ENCODE results near the gene MACF1. TPM values are rescaled to one million over a fixed set of nuclear protein-coding genes. Genes with fewer than 3 reads are reported as not detected.

The MACF1 gene
- polyA plus RNA-seq, 1 of the 3 experiments (the other 2 are of a cell fraction), result 37.6 TPM

- no peak for TF ChIP-seq POLR2AphosphoS5 (IDR thresholded peaks at IDR 0.05; ENCODE audit: low read depth, low read length)
- no peak for TF ChIP-seq MAX (IDR thresholded peaks at IDR 0.05; ENCODE audit: low read depth)
- no peak for TF ChIP-seq CHD2 (IDR thresholded peaks at IDR 0.05; ENCODE audit: low read length, partially characterized antibody)
- no peak for TF ChIP-seq FOXM1 (IDR thresholded peaks at IDR 0.05; ENCODE audit: low read depth)
- no peak for TF ChIP-seq YY1 (IDR thresholded peaks at IDR 0.05; ENCODE audit: low read depth)
- Histone ChIP-seq H2AFZ (ENCODE audit: low read depth) (no peak overlapping the region), H3K9ac (no peak overlapping the region), H3K9me3 (no peaks in the 10 kb centered on the region), H3K27me3 (ENCODE audit: insufficient read depth) (no peaks in the 10 kb centered on the region), H3K27ac (ENCODE audit: low read depth in 2 of 2, low read length in 1 of 2) (peak overlapping the region in 1 of 2 experiments; percentile 93; a peak in 1 of 4 replicates), H3K79me2 (ENCODE audit: insufficient read depth) (peaks cover 85% of the 10 kb centered on the region), H3K4me1 (ENCODE audit: control insufficient read depth in 1 of 2, insufficient read depth in 2 of 2, low read depth in 1 of 2, low read length in 1 of 2) (peaks cover 15 to 69% of the 10 kb centered on the region in 2 experiments), H3K36me3 (replicated peaks in 1 of 2; ENCODE audit: control insufficient read depth in 1 of 2, insufficient read depth in 2 of 2, low read length in 1 of 2) (no peaks in the 10 kb centered on the region), H3K4me2 (no peak overlapping the region), H3K4me3 (ENCODE audit: low read depth in 2 of 2, low read length in 1 of 2) (no peak overlapping the region), H3K9me2 (no peaks in the 10 kb centered on the region), H4K20me1 (ENCODE audit: insufficient read depth) (no peaks in the 10 kb centered on the region), H3F3A (replicated peaks; ENCODE audit: insufficient read depth) (peaks cover 69% of the 10 kb centered on the region)
- CTCF ChIA-PET, result interaction anchor here (0.6 to 10.2 kb wide), 5 partner anchors 18 to 96 kb away, joined by 3 to 188 read pairs (median 9); no protein-coding TSS in a partner anchor
- POLR2A ChIA-PET, result interaction anchor here (0.5 kb wide), 1 partner anchor 1238 kb away, joined by 3 read pairs; no protein-coding TSS in a partner anchor
- no peak for DNase-seq
- 82% methylated on average over 3 of the region's 3 CpGs for WGBS (ENCODE audit: low lambda C conversion rate)
These were observed 17.0 kb upstream of the MACF1 start for GRCh38 chr1:39187275-39188046.

GRCh38 chr1:39189592-39190041 lies 14.9 kb upstream of the MACF1 start:
- no peak for DNase-seq
- 7% methylated on average over 1 of the region's 1 CpG for WGBS (ENCODE audit: low lambda C conversion rate)
- POLR2A ChIA-PET, result no interaction called here

More at GRCh38 chr1:39189592-39190041, 14.9 kb upstream of the MACF1 start:
- Histone ChIP-seq H2AFZ (ENCODE audit: low read depth) (no peak overlapping the region), H3K9ac (peak overlapping the region; percentile 77), H3K36me3 (replicated peaks in 1 of 2; ENCODE audit: control insufficient read depth in 1 of 2, insufficient read depth in 2 of 2, low read length in 1 of 2) (no peaks in the 10 kb centered on the region), H3K79me2 (ENCODE audit: insufficient read depth) (peaks cover 86% of the 10 kb centered on the region), H3K4me3 (ENCODE audit: low read depth in 2 of 2, low read length in 1 of 2) (no peak overlapping the region), H3K9me3 (no peaks in the 10 kb centered on the region), H3K4me1 (ENCODE audit: control insufficient read depth in 1 of 2, insufficient read depth in 2 of 2, low read depth in 1 of 2, low read length in 1 of 2) (peaks cover 5 to 68% of the 10 kb centered on the region in 2 experiments; a peak in 3 of 4 replicates), H3K27ac (ENCODE audit: low read depth in 2 of 2, low read length in 1 of 2) (peak overlapping the region; percentile 14 to 99; a peak in 3 of 4 replicates), H4K20me1 (ENCODE audit: insufficient read depth) (no peaks in the 10 kb centered on the region), H3K27me3 (ENCODE audit: insufficient read depth) (no peaks in the 10 kb centered on the region), H3K9me2 (no peaks in the 10 kb centered on the region), H3K4me2 (peak overlapping the region; percentile 21), H3F3A (replicated peaks; ENCODE audit: insufficient read depth) (peaks cover 65% of the 10 kb centered on the region)
- TF ChIP-seq GABPA (IDR thresholded peaks at IDR 0.05; ENCODE audit: low read depth) (0 out of 2 replicates have a peak, but pooled peaks have one; percentile 10), MXI1 (IDR thresholded peaks at IDR 0.05; ENCODE audit: low read depth, low read length) (no peak), EP300 (IDR thresholded peaks at IDR 0.05; ENCODE audit: borderline replicate concordance in 1 of 2, low read depth in 1 of 2, low read length in 1 of 2) (peak; percentile 18 to 61; a peak in 3 of 4 replicates), RFX5 (IDR thresholded peaks at IDR 0.05; ENCODE audit: low read length) (no peak), TCF12 (IDR thresholded peaks at IDR 0.05) (peak; percentile 83), PBX3 (IDR thresholded peaks at IDR 0.05) (peak; percentile 36; the same call in 1 of the 2 replicates), TEAD4 (IDR thresholded peaks at IDR 0.05; ENCODE audit: borderline replicate concordance, insufficient read depth) (peak; percentile 12; the same call in 1 of the 2 replicates)
- CTCF ChIA-PET, result interaction anchor here (0.8 to 10.2 kb wide), 6 partner anchors 13 to 91 kb away, joined by 4 to 188 read pairs (median 73); no protein-coding TSS in a partner anchor

All from SK-N-SH (cell line).